MM.1S (cell line): ENCODE data around the gene FUT2.
"Not testable (repeated sequence)": the region's sequence is repeated elsewhere in the genome, so short reads cannot be mapped to it uniquely, and the experiment has no call there.

Experiments
- DNase-seq: peaks from one replicate; pipeline ENCODE4 v3.0.0-alpha.2; 2015
- H2AFZ ChIP-seq: fragments of 300-600 bp; sonication (generic); 2 replicates; pipeline ENCODE4 v1.6.0; 2016; ENCODE audit warnings: antibody characterized with exemption, low read length
- H3F3A ChIP-seq: fragments of 300-600 bp; sonication (generic); 2 replicates; pipeline ENCODE4 v1.6.1; 2016; ENCODE audit warnings: mild to moderate bottlenecking, antibody characterized with exemption, low read length, moderate library complexity, mixed read lengths; ENCODE audit not compliant: insufficient read depth
- H3K27ac ChIP-seq: fragments of 300-600 bp; sonication (generic); 2 replicates; pipeline ENCODE4 v1.5.1; 2016; ENCODE audit warnings: mild to moderate bottlenecking, low read length
- H3K27me3 ChIP-seq: fragments of 300-600 bp; sonication (generic); replicated peaks from 2 replicates; pipeline ENCODE4 v1.6.0; 2016; ENCODE audit warnings: low read length; ENCODE audit not compliant: insufficient read depth
- H3K36me3 ChIP-seq: fragments of 300-600 bp; sonication (generic); replicated peaks from 2 replicates; pipeline ENCODE4 v1.6.1; 2016; ENCODE audit warnings: mild to moderate bottlenecking, low read length, mixed read lengths; ENCODE audit not compliant: insufficient read depth
- H3K4me1 ChIP-seq: fragments of 300-600 bp; sonication (generic); 2 replicates; pipeline ENCODE4 v1.6.1; 2016; ENCODE audit warnings: low read length, mixed read lengths
- H3K4me2 ChIP-seq: fragments of 300-600 bp; sonication (generic); 2 replicates; pipeline ENCODE4 v1.6.0; 2016; ENCODE audit warnings: low read depth, low read length
- H3K4me3 ChIP-seq: fragments of 300-600 bp; sonication (generic); 2 replicates; pipeline ENCODE4 v1.5.1; 2016; ENCODE audit warnings: low read length, mixed read lengths
- H3K79me2 ChIP-seq: fragments of 300-600 bp; sonication (generic); 2 replicates; pipeline ENCODE4 v1.6.1; 2016; ENCODE audit warnings: mixed run types, low read length, mixed read lengths
- H3K9ac ChIP-seq: fragments of 300-600 bp; sonication (generic); 2 replicates; pipeline ENCODE4 v1.6.1; 2016; ENCODE audit warnings: low read length, mixed read lengths
- H3K9me2 ChIP-seq: fragments of 300-600 bp; sonication (generic); replicated peaks from 2 replicates; pipeline ENCODE4 v1.6.1; 2016; ENCODE audit warnings: mild to moderate bottlenecking, low read length, mixed read lengths; ENCODE audit not compliant: insufficient read depth
- H3K9me3 ChIP-seq: fragments of 300-600 bp; sonication (generic); replicated peaks from 2 replicates; pipeline ENCODE4 v1.6.1; 2016; ENCODE audit warnings: mild to moderate bottlenecking, low read length, mixed read lengths; ENCODE audit not compliant: insufficient read depth
- H4K20me1 ChIP-seq: fragments of 300-600 bp; sonication (generic); 2 replicates; pipeline ENCODE4 v1.6.1; 2016; ENCODE audit warnings: mild to moderate bottlenecking, low read length, moderate library complexity, mixed read lengths; ENCODE audit not compliant: insufficient read depth
- EZH2 ChIP-seq: fragments of 300-600 bp; sonication (generic); optimal IDR thresholded peaks from 2 replicates; pipeline ENCODE3; 2017; ENCODE audit warnings: low read depth, mild to moderate bottlenecking, antibody characterized with exemption, low read length, mixed read lengths
- EZH2phosphoT487 ChIP-seq: fragments of 300-600 bp; sonication (generic); IDR thresholded peaks from 2 replicates; pipeline ENCODE4 v1.6.1; 2018; ENCODE audit warnings: antibody characterized with exemption, low read length
- TF ChIP-seq, protein P1 (sequence below): fragments of 300-600 bp; sonication (generic); IDR thresholded peaks from 2 replicates; pipeline ENCODE4 v1.5.1; 2016; ENCODE audit warnings: antibody characterized with exemption, low read length, mixed read lengths

The FUT2 gene

DNA sequence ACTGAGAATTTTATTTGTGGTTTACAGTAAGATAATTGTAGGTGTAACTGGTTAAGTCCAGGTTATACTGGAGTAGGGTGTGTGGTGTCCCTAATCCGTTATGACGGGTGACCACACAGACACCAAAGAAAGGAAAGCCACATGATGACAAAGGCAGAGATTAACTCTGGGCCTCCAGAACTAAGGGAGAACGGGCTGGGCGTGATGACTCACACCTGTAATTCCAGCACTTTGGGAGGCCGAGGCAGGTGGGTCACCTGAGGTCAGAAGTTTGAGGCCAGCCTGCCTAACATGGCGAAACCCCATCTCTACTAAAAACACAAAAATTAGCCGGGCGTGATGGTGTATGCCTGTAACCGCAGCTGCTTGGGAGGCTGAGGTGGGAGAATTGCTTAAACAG lies 10.2 kb upstream of the FUT2 start:
- no peak for TF ChIP-seq EZH2
- TF ChIP-seq, protein P1, sequence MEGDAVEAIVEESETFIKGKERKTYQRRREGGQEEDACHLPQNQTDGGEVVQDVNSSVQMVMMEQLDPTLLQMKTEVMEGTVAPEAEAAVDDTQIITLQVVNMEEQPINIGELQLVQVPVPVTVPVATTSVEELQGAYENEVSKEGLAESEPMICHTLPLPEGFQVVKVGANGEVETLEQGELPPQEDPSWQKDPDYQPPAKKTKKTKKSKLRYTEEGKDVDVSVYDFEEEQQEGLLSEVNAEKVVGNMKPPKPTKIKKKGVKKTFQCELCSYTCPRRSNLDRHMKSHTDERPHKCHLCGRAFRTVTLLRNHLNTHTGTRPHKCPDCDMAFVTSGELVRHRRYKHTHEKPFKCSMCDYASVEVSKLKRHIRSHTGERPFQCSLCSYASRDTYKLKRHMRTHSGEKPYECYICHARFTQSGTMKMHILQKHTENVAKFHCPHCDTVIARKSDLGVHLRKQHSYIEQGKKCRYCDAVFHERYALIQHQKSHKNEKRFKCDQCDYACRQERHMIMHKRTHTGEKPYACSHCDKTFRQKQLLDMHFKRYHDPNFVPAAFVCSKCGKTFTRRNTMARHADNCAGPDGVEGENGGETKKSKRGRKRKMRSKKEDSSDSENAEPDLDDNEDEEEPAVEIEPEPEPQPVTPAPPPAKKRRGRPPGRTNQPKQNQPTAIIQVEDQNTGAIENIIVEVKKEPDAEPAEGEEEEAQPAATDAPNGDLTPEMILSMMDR: no peak
- no peak for TF ChIP-seq EZH2phosphoT487
- Histone ChIP-seq H3F3A (no peaks in the 10 kb centered on the region), H3K4me3 (no peak overlapping the region), H2AFZ (no peak overlapping the region), H3K27ac (no peak overlapping the region), H4K20me1 (no peaks in the 10 kb centered on the region), H3K79me2 (no peaks in the 10 kb centered on the region), H3K4me2 (no peak overlapping the region), H3K9ac (no peak overlapping the region), H3K27me3 (peaks cover 93% of the 10 kb centered on the region), H3K36me3 (no peaks in the 10 kb centered on the region), H3K9me2 (no peaks in the 10 kb centered on the region), H3K4me1 (no peaks in the 10 kb centered on the region), H3K9me3 (no peaks in the 10 kb centered on the region)
- DNase-seq: no peak

DNA sequence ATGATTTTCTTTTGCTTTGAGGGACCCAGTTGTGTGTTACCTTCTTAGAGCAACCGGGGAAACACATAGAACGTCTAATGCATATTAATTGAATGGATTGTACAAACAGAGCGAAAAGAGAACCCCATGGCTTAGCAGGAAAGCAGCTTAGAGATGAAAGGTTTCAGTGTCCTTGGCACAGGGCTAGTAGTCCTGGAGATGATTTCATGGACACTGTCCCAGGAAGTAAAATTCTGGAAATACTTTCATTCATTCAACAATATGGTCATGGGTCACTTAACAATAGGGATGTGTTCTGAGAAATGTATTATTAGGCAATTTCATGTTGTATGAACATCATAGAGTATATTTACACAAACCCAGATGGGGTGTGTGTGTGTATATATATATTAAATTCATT lies 9.7 kb upstream of the FUT2 start:
- Histone ChIP-seq H3K79me2 (no peaks in the 10 kb centered on the region), H3K27me3 (peaks cover 91% of the 10 kb centered on the region), H3K4me2 (no peak overlapping the region), H3K9me2 (no peaks in the 10 kb centered on the region), H3K27ac (no peak overlapping the region), H3K4me1 (no peaks in the 10 kb centered on the region), H3K9ac (no peak overlapping the region), H4K20me1 (no peaks in the 10 kb centered on the region), H3K36me3 (no peaks in the 10 kb centered on the region), H2AFZ (no peak overlapping the region), H3K4me3 (no peak overlapping the region), H3F3A (no peaks in the 10 kb centered on the region), H3K9me3 (no peaks in the 10 kb centered on the region)
- no peak for DNase-seq
- TF ChIP-seq, protein P1: no peak
- no peak for TF ChIP-seq EZH2phosphoT487
- TF ChIP-seq EZH2: no peak

GRCh38 chr19:48686637-48687036 lies 9.1 kb upstream of the FUT2 start:
- H3K4me1 ChIP-seq, H3K9me2 ChIP-seq, H3K79me2 ChIP-seq, H3K4me3 ChIP-seq, DNase-seq, H3K9ac ChIP-seq, H3K27ac ChIP-seq, H3K9me3 ChIP-seq, H3K36me3 ChIP-seq, H4K20me1 ChIP-seq, H2AFZ ChIP-seq, H3K4me2 ChIP-seq, H3F3A ChIP-seq: not testable (repeated sequence)
- H3K27me3 ChIP-seq: peaks cover 89% of the 10 kb centered on the region

DNA sequence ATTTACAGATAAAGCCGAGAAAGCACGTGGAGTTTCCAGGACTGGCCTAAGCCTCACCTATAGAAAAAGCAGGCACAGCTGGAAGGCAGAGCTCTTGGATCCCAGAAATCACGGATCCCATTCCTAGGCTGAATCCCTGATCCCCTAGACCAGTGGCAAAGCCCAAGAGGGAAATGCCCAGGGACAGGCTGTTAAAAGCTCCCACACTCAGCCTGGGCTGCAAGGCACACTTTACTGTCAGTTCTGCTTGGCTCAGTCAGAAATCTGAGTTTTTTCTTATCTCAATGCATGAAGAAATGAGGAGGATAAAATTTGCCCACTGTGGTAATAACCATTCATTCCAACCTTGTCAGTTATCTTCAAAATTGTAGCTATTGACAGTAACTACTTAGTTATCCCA lies 8.0 kb upstream of the FUT2 start:
- no peaks in the 10 kb centered on the region for H4K20me1 ChIP-seq
- TF ChIP-seq EZH2phosphoT487 (no peak), EZH2 (no peak)
- TF ChIP-seq, protein P1: no peak
- no peaks in the 10 kb centered on the region for H3K36me3 ChIP-seq
- no peak overlapping the region for H3K27ac ChIP-seq
- H2AFZ ChIP-seq: no peak overlapping the region
- no peak overlapping the region for H3K4me3 ChIP-seq
- no peaks in the 10 kb centered on the region for H3F3A ChIP-seq
- no peaks in the 10 kb centered on the region for H3K4me1 ChIP-seq
- no peak overlapping the region for H3K4me2 ChIP-seq
- H3K9me3 ChIP-seq: no peaks in the 10 kb centered on the region
- H3K9ac ChIP-seq: no peak overlapping the region
- H3K27me3 ChIP-seq: peaks cover 89% of the 10 kb centered on the region
- H3K9me2 ChIP-seq: no peaks in the 10 kb centered on the region
- no peak for DNase-seq
- H3K79me2 ChIP-seq: no peaks in the 10 kb centered on the region
